PFSK-1 (cell line): Measurements from ENCODE around the gene USF1.
A peak's percentile ranks its signal among the peaks of the same experiment; 100 is the strongest.

Source experiments
- POLR2AphosphoS5 ChIP-seq: IDR thresholded peaks from 2 replicates; pipeline ENCODE4 v1.6.1; 2012; ENCODE audit warnings: low read depth, mild to moderate bottlenecking, control low read depth, low read length, moderate library complexity
- REST ChIP-seq, 2 experiments: IDR thresholded peaks; 2 replicates each; pipeline versions ENCODE4 v1.6.1 to v1.8.0; 2011 to 2012; ENCODE audit warnings: low read depth in 2 of 2, low read length in 2 of 2, control low read depth in 1 of 2, inconsistent platforms in 1 of 2, mild to moderate bottlenecking in 1 of 2, moderate library complexity in 1 of 2; ENCODE audit not compliant: insufficient read depth in 1 of 2
- SIN3A ChIP-seq: IDR thresholded peaks from 2 replicates; pipeline ENCODE4 v1.6.1; 2012; ENCODE audit warnings: mild to moderate bottlenecking, low read length, moderate library complexity, borderline replicate concordance; ENCODE audit not compliant: insufficient read depth
- TAF1 ChIP-seq: IDR thresholded peaks from 2 replicates; pipeline ENCODE4 v1.6.1; 2012; ENCODE audit warnings: low read length, control low read depth, borderline replicate concordance; ENCODE audit not compliant: insufficient read depth

- TF ChIP-seq SIN3A (0 out of 2 replicates have a peak, but pooled peaks have one; percentile 12), TAF1 (peak; percentile 90), REST (IDR thresholded peaks at IDR 0.05; ENCODE audit: insufficient read depth in 1 of 2, low read depth in 2 of 2, low read length in 2 of 2) (no peak), POLR2AphosphoS5 (peak; percentile 91)
Measured at GRCh38 chr1:161045736-161046604, at the start of gene USF1.
